Mesendoderm (in vitro differentiated cells): ENCODE results near the gene RNF152.

ENCODE experiments used
- DNase-seq: peaks from one replicate; pipeline ENCODE4 v3.0.0; 2013
- H2AK5ac ChIP-seq: 2 replicates; pipeline ENCODE4 v1.6.1; 2013; ENCODE audit warnings: low read length, inconsistent platforms
- H2BK120ac ChIP-seq: 2 replicates; pipeline ENCODE4 v1.6.1; 2013; ENCODE audit warnings: low read depth, mild to moderate bottlenecking, low read length, moderate library complexity, mixed read lengths
- H2BK15ac ChIP-seq: replicated peaks from 2 replicates; pipeline ENCODE4 v1.6.1; 2013; ENCODE audit warnings: low read depth, mild to moderate bottlenecking, moderate library complexity
- H2BK5ac ChIP-seq: 2 replicates; pipeline ENCODE4 v1.6.1; 2013; ENCODE audit warnings: low read length, inconsistent platforms
- H3K18ac ChIP-seq: 2 replicates; pipeline ENCODE4 v1.6.1; 2013; ENCODE audit warnings: mild to moderate bottlenecking, low read length, mixed read lengths
- H3K23ac ChIP-seq: one replicate; pipeline ENCODE4 v1.6.1; 2013; ENCODE audit warnings: low read length
- H3K27ac ChIP-seq: 2 replicates; pipeline ENCODE4 v1.5.1; 2013; ENCODE audit warnings: low read depth, mild to moderate bottlenecking, inconsistent platforms, low read length, moderate library complexity
- H3K27me3 ChIP-seq: 2 replicates; pipeline ENCODE4 v1.6.1; 2013; ENCODE audit warnings: low read length, control low read depth, mild to moderate bottlenecking, inconsistent platforms; ENCODE audit not compliant: insufficient read depth, poor library complexity
- H3K36me3 ChIP-seq: 2 replicates; pipeline ENCODE4 v1.6.1; 2013; ENCODE audit warnings: low read length, inconsistent platforms; ENCODE audit not compliant: control insufficient read depth, insufficient read depth
- H3K4ac ChIP-seq: one replicate; pipeline ENCODE4 v1.6.1; 2013; ENCODE audit warnings: low read depth, mild to moderate bottlenecking, low read length, moderate library complexity
- H3K4me1 ChIP-seq: 2 replicates; pipeline ENCODE4 v1.6.1; 2013; ENCODE audit warnings: low read depth, low read length, inconsistent platforms; ENCODE audit not compliant: control insufficient read depth
- H3K4me2 ChIP-seq: 2 replicates; pipeline ENCODE4 v1.6.1; 2013; ENCODE audit warnings: low read length
- H3K4me3 ChIP-seq: 2 replicates; pipeline ENCODE4 v1.5.1; 2013; ENCODE audit warnings: mild to moderate bottlenecking, low read length
- H3K56ac ChIP-seq: one replicate; pipeline ENCODE4 v1.6.1; 2013; ENCODE audit warnings: low read length
- H3K79me1 ChIP-seq: 2 replicates; pipeline ENCODE4 v1.6.1; 2013; ENCODE audit warnings: low read length, inconsistent platforms
- H3K79me2 ChIP-seq: 2 replicates; pipeline ENCODE4 v1.6.1; 2013; ENCODE audit warnings: mild to moderate bottlenecking, low read length; ENCODE audit not compliant: control insufficient read depth, insufficient read depth
- H3K9ac ChIP-seq: 2 replicates; pipeline ENCODE4 v1.6.1; 2013; ENCODE audit warnings: low read length, inconsistent platforms
- H4K5ac ChIP-seq: one replicate; pipeline ENCODE4 v1.6.1; 2013; ENCODE audit warnings: low read length
- H4K8ac ChIP-seq: one replicate; pipeline ENCODE4 v1.6.1; 2013; ENCODE audit warnings: low read depth, mild to moderate bottlenecking, control low read depth, low read length, moderate library complexity
- WGBS: extraction: QIAGEN DNeasy Blood & Tissue Kit; methylation state at CpG from one replicate; pipeline ENCODE4 v1.1.7; 2013; ENCODE audit warnings: low lambda C conversion rate, missing lambda C conversion rate; ENCODE audit not compliant: insufficient coverage; ENCODE audit errors: extremely low coverage; 5-methylcytosine and 5-hydroxymethylcytosine counted together

RNF152 gene

DNA sequence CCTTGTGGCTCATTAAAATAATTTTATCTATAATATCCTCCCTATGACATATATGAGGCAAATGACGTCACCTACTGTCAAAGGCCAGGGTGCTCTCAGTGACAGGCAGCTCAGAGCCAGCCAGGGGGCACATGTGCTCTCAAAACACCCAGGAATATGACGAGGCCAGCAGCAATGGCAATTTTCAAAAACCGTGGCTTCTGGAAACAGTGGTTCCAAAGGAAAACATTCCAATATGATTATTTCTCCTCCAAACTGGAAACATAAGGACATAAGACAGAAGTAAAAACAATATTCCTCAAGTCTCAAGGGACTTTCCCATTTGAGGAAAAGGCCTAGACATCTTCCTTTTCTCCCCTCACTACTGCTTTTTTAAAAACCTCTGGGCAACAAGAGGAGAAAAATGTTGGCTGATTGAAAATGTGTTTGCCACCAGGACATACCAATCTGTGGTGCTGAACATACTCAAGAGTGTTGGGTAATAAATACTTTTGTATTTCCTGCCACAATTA is 40.8 kb downstream of the RNF152 start:
- Histone ChIP-seq H2BK5ac (no peak overlapping the region), H3K18ac (no peak overlapping the region), H2BK120ac (no peak overlapping the region), H3K4me1 (no peaks in the 10 kb centered on the region), H3K23ac (no peak overlapping the region), H3K36me3 (no peaks in the 10 kb centered on the region), H3K27ac (no peak overlapping the region), H3K79me1 (no peaks in the 10 kb centered on the region), H3K4me2 (no peak overlapping the region), H4K5ac (no peak overlapping the region), H3K9ac (no peak overlapping the region), H3K4me3 (no peak overlapping the region), H3K4ac (no peak overlapping the region), H2AK5ac (no peak overlapping the region), H4K8ac (no peak overlapping the region), H3K56ac (no peak overlapping the region), H3K27me3 (no peaks in the 10 kb centered on the region), H3K79me2 (no peaks in the 10 kb centered on the region), H2BK15ac (no peak overlapping the region)
- DNase-seq: no peak
- no CpG with 5 or more reads among the region's 3 CpGs for WGBS

DNA sequence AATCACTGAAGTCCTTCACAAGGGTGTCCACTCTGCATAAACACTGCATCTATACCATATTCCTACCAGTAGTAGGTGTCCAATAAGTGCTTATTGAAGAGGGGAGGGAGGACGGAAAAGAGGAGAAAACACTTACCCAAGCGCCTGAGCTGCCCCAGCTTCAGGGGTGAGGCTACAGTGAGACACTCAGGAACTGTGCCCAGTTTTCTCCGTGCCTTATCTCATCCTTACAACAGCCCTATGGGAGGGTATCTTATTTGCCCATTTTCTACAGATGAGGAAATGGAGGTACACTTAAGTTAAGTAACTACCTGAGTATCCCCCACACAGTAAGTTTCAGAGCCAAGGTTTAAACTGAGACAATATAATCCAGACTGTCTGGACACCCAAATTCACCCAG is 41.5 kb downstream of the RNF152 start:
- no peak overlapping the region for H3K23ac ChIP-seq
- no peak overlapping the region for H3K56ac ChIP-seq
- WGBS: no CpG with 5 or more reads among the region's 3 CpGs
- no peak overlapping the region for H2BK120ac ChIP-seq
- H3K18ac ChIP-seq: no peak overlapping the region
- no peak overlapping the region for H3K4ac ChIP-seq
- H4K8ac ChIP-seq: no peak overlapping the region
- no peak overlapping the region for H3K4me3 ChIP-seq
- H2BK15ac ChIP-seq: no peak overlapping the region
- no peaks in the 10 kb centered on the region for H3K36me3 ChIP-seq
- no peak overlapping the region for H2AK5ac ChIP-seq
- no peak for DNase-seq
- H4K5ac ChIP-seq: no peak overlapping the region
- H3K27ac ChIP-seq: no peak overlapping the region
- no peaks in the 10 kb centered on the region for H3K27me3 ChIP-seq
- no peak overlapping the region for H3K9ac ChIP-seq
- H2BK5ac ChIP-seq: no peak overlapping the region
- no peaks in the 10 kb centered on the region for H3K79me1 ChIP-seq
- H3K79me2 ChIP-seq: no peaks in the 10 kb centered on the region
- no peak overlapping the region for H3K4me2 ChIP-seq
- H3K4me1 ChIP-seq: no peaks in the 10 kb centered on the region

DNA sequence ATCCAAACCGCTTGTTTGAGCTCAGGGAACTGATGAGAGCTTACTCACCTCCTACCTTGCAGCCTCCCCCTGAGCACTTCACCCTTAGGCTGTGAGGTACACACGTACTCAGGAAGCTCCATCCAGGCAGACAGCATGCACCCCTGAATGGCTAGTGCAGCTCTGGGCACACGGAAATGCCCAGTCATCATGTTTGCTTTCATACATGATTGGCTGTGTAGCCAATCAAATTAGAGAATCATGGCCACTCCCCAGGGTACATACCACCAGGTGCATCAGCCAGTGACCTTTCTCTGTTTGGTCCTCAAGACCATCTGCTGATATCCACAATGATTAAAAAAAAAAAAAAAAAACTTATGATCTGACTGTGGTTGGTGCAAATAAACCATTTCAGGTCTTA is 42.1 kb downstream of the RNF152 start:
- Histone ChIP-seq H3K4me2 (no peak overlapping the region), H3K27ac (no peak overlapping the region), H3K79me1 (no peaks in the 10 kb centered on the region), H2BK5ac (no peak overlapping the region), H3K9ac (no peak overlapping the region), H2BK15ac (no peak overlapping the region), H3K4me1 (no peaks in the 10 kb centered on the region), H3K27me3 (no peaks in the 10 kb centered on the region), H2AK5ac (no peak overlapping the region), H3K4ac (no peak overlapping the region), H3K56ac (no peak overlapping the region), H3K79me2 (no peaks in the 10 kb centered on the region), H3K18ac (no peak overlapping the region), H3K4me3 (no peak overlapping the region), H4K5ac (no peak overlapping the region), H3K36me3 (no peaks in the 10 kb centered on the region), H3K23ac (no peak overlapping the region), H2BK120ac (no peak overlapping the region), H4K8ac (no peak overlapping the region)
- DNase-seq: no peak
- no CpG with 5 or more reads among the region's 3 CpGs for WGBS

DNA sequence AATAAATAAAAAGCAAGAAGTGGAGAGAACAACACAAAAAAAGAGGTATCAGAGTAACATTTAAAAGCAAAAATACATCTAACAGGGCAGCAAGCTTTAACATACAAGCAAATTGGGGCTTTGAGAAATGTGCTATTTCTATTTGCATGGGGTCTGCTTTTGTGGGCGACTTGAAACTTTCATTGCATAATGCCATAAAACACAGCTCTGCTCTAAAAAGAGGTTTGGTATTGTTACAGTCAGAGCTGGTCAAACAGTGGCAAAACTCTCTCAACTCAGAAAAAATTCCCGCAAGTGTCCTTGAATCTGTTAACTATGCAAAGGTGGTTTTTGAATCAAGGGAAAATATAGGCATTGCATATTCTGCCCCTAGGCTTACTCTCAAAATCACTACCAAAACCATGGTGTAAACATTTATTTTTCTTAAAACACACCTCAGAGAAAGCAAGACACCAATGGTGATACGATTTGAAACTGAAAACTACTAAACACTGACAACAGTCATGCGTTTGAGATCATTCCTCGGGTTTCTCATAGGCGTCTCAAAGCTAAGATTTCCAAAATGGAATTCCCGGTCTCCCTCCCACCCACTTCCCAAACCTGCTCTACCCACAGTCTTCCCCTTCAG is 45.5 kb downstream of the RNF152 start:
- no peaks in the 10 kb centered on the region for H3K36me3 ChIP-seq
- H3K79me1 ChIP-seq: no peaks in the 10 kb centered on the region
- no peak overlapping the region for H2BK120ac ChIP-seq
- no peak overlapping the region for H3K4me3 ChIP-seq
- H3K4me2 ChIP-seq: no peak overlapping the region
- H2BK5ac ChIP-seq: no peak overlapping the region
- H2BK15ac ChIP-seq: no peak overlapping the region
- no peak overlapping the region for H4K5ac ChIP-seq
- no peak overlapping the region for H4K8ac ChIP-seq
- no peaks in the 10 kb centered on the region for H3K4me1 ChIP-seq
- no peak overlapping the region for H3K27ac ChIP-seq
- no peak overlapping the region for H3K56ac ChIP-seq
- H3K9ac ChIP-seq: no peak overlapping the region
- no peak for DNase-seq
- no CpG with 5 or more reads among the region's 7 CpGs for WGBS
- H3K18ac ChIP-seq: no peak overlapping the region
- no peak overlapping the region for H3K23ac ChIP-seq
- H2AK5ac ChIP-seq: no peak overlapping the region
- no peak overlapping the region for H3K4ac ChIP-seq
- H3K27me3 ChIP-seq: no peaks in the 10 kb centered on the region
- no peaks in the 10 kb centered on the region for H3K79me2 ChIP-seq

DNA sequence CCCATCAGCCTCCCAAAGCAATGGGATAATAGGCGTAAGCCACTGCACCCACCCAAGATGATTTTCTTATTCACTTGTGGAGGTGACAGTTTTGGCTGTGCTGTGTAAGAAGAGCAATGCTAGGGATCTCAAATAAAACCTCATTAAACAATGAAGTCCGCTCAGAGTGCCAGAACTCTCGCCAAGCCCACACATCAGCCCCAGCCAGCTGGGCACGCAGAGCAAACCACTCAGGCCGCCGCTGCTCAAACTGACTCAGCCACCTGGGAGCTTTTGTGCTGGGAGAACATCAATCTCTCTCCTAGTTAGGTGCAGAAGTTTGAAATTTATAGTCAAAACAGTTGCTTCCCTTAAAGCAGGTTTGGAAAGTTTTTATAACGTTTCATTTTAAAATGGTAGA is 47.6 kb downstream of the RNF152 start:
- DNase-seq: no peak
- Histone ChIP-seq H3K56ac (no peak overlapping the region), H3K4me1 (no peaks in the 10 kb centered on the region), H4K5ac (no peak overlapping the region), H3K4me3 (no peak overlapping the region), H3K79me1 (no peaks in the 10 kb centered on the region), H2AK5ac (no peak overlapping the region), H3K9ac (no peak overlapping the region), H3K4me2 (no peak overlapping the region), H3K27ac (no peak overlapping the region), H3K18ac (no peak overlapping the region), H3K79me2 (no peaks in the 10 kb centered on the region), H4K8ac (no peak overlapping the region), H2BK120ac (no peak overlapping the region), H2BK5ac (no peak overlapping the region), H3K27me3 (no peaks in the 10 kb centered on the region), H3K23ac (no peak overlapping the region), H2BK15ac (no peak overlapping the region), H3K4ac (no peak overlapping the region), H3K36me3 (no peaks in the 10 kb centered on the region)
- no CpG with 5 or more reads among the region's 7 CpGs for WGBS

DNA sequence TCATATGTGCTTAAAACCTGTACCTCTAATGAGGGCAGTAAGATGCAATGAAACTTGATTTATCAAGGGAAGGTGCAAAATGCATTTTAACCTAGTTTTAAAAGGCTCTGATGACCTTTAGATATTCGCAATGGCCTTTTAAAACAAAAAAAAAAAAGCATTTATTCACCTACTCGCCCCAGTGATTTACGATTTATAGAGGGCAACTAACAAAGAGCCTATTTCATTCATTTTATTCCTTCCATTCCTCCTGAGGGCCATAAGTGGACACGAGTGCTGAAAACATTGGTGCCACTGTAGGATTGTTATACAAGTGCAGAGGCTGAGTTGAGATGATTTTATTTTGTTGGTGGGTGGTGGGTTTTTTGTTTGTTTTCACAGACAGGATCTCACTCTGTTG is 48.1 kb downstream of the RNF152 start:
- Histone ChIP-seq H3K79me1 (no peaks in the 10 kb centered on the region), H3K4ac (no peak overlapping the region), H4K8ac (no peak overlapping the region), H2BK120ac (no peak overlapping the region), H2BK15ac (no peak overlapping the region), H3K56ac (no peak overlapping the region), H3K36me3 (no peaks in the 10 kb centered on the region), H3K18ac (no peak overlapping the region), H3K27me3 (no peaks in the 10 kb centered on the region), H4K5ac (no peak overlapping the region), H3K4me1 (no peaks in the 10 kb centered on the region), H3K4me3 (no peak overlapping the region), H3K79me2 (no peaks in the 10 kb centered on the region), H2AK5ac (no peak overlapping the region), H3K23ac (no peak overlapping the region), H2BK5ac (no peak overlapping the region), H3K4me2 (no peak overlapping the region), H3K9ac (no peak overlapping the region), H3K27ac (no peak overlapping the region)
- WGBS: no CpG with 5 or more reads among the region's 4 CpGs
- DNase-seq: no peak
